Measurements from ENCODE around the gene LIN28A.

The LIN28A gene

GRCh38 chr1:26438041-26438440, 27.4 kb downstream of the LIN28A start:
- no peak for DNase-seq

GRCh38 chr1:26440259-26440658, 29.6 kb downstream of the LIN28A start:
- DNase-seq = no peak

GRCh38 chr1:26449868-26450267, 39.3 kb downstream of the LIN28A start:
- no peak for DNase-seq

- no peak for DNase-seq
These were observed 40.3 kb downstream of the LIN28A start for GRCh38 chr1:26450908-26451307.

GRCh38 chr1:26452459-26453183, 42.0 kb downstream of the LIN28A start:
- no peak for DNase-seq

GRCh38 chr1:26459148-26459547, 48.5 kb downstream of the LIN28A start:
- DNase-seq = no peak

- no peak for DNase-seq
These were observed 49.0 kb downstream of the LIN28A start for GRCh38 chr1:26459573-26460031.

- DNase-seq = no peak
These were observed 58.3 kb downstream of the LIN28A start for GRCh38 chr1:26468911-26469310.

GRCh38 chr1:26469558-26469957, 58.9 kb downstream of the LIN28A start:
- peak; percentile 18 for DNase-seq

- peak; percentile 49 for DNase-seq
These were observed 60.4 kb downstream of the LIN28A start for GRCh38 chr1:26470878-26471497.

- DNase-seq = peak; percentile 94
These were observed 61.1 kb downstream of the LIN28A start for GRCh38 chr1:26471498-26472319.

- DNase-seq = peak; percentile 94
These were observed 61.8 kb downstream of the LIN28A start, which contains the start of gene HMGN2 for GRCh38 chr1:26472320-26472900. TSS of gene HMGN2 (plus strand) at chr1:26472440. CDS start at chr1:26472613, 173 bp downstream.

- DNase-seq = peak; percentile 95
These were observed 62.6 kb downstream of the LIN28A start for GRCh38 chr1:26472901-26473845.

- DNase-seq = no peak
These were observed 64.2 kb downstream of the LIN28A start for GRCh38 chr1:26474818-26475217.

- no peak for DNase-seq
These were observed 65.4 kb downstream of the LIN28A start for GRCh38 chr1:26475989-26476388.

- DNase-seq = no peak
These were observed 66.3 kb downstream of the LIN28A start for GRCh38 chr1:26476958-26477357.

- DNase-seq = no peak
These were observed 67.0 kb downstream of the LIN28A start for GRCh38 chr1:26477446-26478152.

GRCh38 chr1:26478159-26478558, 67.5 kb downstream of the LIN28A start:
- DNase-seq = no peak

- no peak for DNase-seq
These were observed 68.4 kb downstream of the LIN28A start for GRCh38 chr1:26478988-26479387.

Data from DMS153 (cell line).